ENCODE measurements around the gene TTLL9. TPM values are rescaled to one million over a fixed set of nuclear protein-coding genes. Genes with fewer than 3 reads are reported as not detected.

Gene TTLL9
- total RNA-seq, 6 experiments from 2014 or later, result not detected

- peak overlapping the region; percentile 48 for H3K27ac Mint-ChIP-seq
- DNase-seq, result no peak
Observed at GRCh38 chr20:31840906-31841816, 29.3 kb upstream of the TTLL9 start.

DNA sequence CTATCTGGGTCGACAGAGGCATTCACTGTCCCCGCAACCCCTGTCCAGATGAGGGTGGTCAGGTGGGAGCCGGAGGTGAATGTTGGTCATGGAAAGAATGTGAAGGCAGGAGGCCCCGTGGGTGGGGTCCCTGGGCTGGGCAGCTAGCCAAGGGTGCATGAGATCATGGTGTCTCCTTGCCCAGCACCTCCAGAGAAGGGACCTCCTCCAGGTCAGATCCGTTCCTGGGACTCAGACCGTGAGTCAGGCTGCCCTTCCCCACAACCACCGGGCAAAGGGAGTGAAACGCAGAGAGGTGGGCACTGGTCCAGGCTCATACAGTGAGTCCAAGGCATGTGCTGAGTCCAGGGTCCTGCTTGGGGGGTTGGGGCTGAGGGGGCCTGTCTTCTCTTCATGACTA lies 28.5 kb upstream of the TTLL9 start:
- Mint-ChIP-seq H3K4me1 (ENCODE audit: low read depth) (peaks cover 34% of the 10 kb centered on the region), H3K36me3 (ENCODE audit: low read depth) (no peaks in the 10 kb centered on the region), H3K4me3 (peak overlapping the region; percentile 27), H3K27ac (peak overlapping the region; percentile 48), H3K27me3 (ENCODE audit: insufficient read depth) (no peaks in the 10 kb centered on the region; the same call in none of the 2 replicates), H3K9me3 (no peaks in the 10 kb centered on the region)
- DNase-seq, result peak; percentile 59
- TF ChIP-seq CTCF (IDR thresholded peaks at IDR 0.05), result no peak

More at GRCh38 chr20:31840906-31841816, 29.3 kb upstream of the TTLL9 start:
- no peak for TF ChIP-seq CTCF (IDR thresholded peaks at IDR 0.05)
- H3K36me3 Mint-ChIP-seq (ENCODE audit: low read depth), result no peaks in the 10 kb centered on the region
- no peak overlapping the region; the same call in 1 of the 2 replicates for H3K4me3 Mint-ChIP-seq
- H3K27me3 Mint-ChIP-seq (ENCODE audit: insufficient read depth), result no peaks in the 10 kb centered on the region; the same call in none of the 2 replicates
- H3K9me3 Mint-ChIP-seq, result no peaks in the 10 kb centered on the region
- H3K4me1 Mint-ChIP-seq (ENCODE audit: low read depth), result peaks cover 34% of the 10 kb centered on the region

GRCh38 chr20:31842471-31843157 lies 27.8 kb upstream of the TTLL9 start:
- DNase-seq, result peak; percentile 37
- peaks cover 3% of the 10 kb centered on the region for H3K27me3 Mint-ChIP-seq (ENCODE audit: insufficient read depth)
- H3K4me3 Mint-ChIP-seq, result peak overlapping the region; percentile 27
- no peaks in the 10 kb centered on the region for H3K9me3 Mint-ChIP-seq
- H3K36me3 Mint-ChIP-seq (ENCODE audit: low read depth), result no peaks in the 10 kb centered on the region
- H3K4me1 Mint-ChIP-seq (ENCODE audit: low read depth), result peaks cover 34% of the 10 kb centered on the region
- H3K27ac Mint-ChIP-seq, result peak overlapping the region; percentile 48
- no peak; the same call in 1 of the 2 replicates for TF ChIP-seq CTCF (IDR thresholded peaks at IDR 0.05)

DNA sequence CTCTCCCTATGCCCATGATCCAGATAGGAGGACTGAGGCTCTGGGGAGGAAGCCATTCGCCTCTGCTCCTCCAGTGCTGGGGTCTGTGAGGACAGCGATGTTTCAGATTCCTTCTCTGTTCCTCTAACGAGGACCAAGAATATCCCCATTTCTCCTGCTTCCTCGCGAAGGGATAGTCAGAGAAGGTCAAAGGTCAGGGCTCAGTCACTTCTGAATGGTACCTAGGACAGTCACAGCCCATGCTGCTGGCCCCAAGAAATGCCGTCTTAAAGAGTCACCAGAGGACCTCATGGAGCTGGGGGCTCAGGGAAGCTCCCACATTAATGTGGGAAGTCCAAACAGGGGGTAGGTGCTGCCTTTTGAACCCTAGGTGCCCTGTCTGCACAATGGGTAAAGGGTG lies 27.1 kb upstream of the TTLL9 start:
- TF ChIP-seq CTCF (IDR thresholded peaks at IDR 0.05), result no peak
- no peaks in the 10 kb centered on the region for H3K9me3 Mint-ChIP-seq
- no peak for DNase-seq
- no peaks in the 10 kb centered on the region for H3K36me3 Mint-ChIP-seq (ENCODE audit: low read depth)
- peaks cover 5% of the 10 kb centered on the region for H3K27me3 Mint-ChIP-seq (ENCODE audit: insufficient read depth)
- H3K4me3 Mint-ChIP-seq, result no peak overlapping the region; the same call in 1 of the 2 replicates
- peaks cover 34% of the 10 kb centered on the region for H3K4me1 Mint-ChIP-seq (ENCODE audit: low read depth)
- H3K27ac Mint-ChIP-seq, result no peak overlapping the region

DNA sequence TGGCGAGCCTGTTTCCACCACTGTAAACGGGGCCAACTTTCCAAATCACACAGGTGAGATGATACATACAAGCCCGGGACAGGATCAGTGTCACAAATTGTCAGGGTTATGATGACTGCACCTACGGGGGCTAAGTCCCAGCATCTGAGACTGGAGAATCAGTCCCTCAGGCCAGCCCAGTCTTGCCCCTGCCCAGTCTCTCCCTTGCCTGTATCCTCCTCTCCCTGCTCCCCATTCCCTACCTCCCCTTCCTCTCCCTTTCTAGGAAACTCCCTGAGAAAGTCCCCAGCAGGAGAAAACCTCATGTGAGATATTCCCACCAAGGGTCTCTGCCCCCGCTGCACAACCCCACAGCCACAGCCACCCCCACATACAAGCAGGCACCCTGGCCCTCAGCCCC lies 26.6 kb upstream of the TTLL9 start:
- no peak overlapping the region for H3K27ac Mint-ChIP-seq
- H3K27me3 Mint-ChIP-seq (ENCODE audit: insufficient read depth), result peaks cover 5% of the 10 kb centered on the region
- DNase-seq, result no peak
- no peaks in the 10 kb centered on the region for H3K9me3 Mint-ChIP-seq
- H3K4me3 Mint-ChIP-seq, result no peak overlapping the region
- peaks cover 34% of the 10 kb centered on the region for H3K4me1 Mint-ChIP-seq (ENCODE audit: low read depth)
- no peaks in the 10 kb centered on the region for H3K36me3 Mint-ChIP-seq (ENCODE audit: low read depth)
- TF ChIP-seq CTCF (IDR thresholded peaks at IDR 0.05), result no peak
